ENCODE measurements around the gene TMEM131.

TMEM131 gene

DNA sequence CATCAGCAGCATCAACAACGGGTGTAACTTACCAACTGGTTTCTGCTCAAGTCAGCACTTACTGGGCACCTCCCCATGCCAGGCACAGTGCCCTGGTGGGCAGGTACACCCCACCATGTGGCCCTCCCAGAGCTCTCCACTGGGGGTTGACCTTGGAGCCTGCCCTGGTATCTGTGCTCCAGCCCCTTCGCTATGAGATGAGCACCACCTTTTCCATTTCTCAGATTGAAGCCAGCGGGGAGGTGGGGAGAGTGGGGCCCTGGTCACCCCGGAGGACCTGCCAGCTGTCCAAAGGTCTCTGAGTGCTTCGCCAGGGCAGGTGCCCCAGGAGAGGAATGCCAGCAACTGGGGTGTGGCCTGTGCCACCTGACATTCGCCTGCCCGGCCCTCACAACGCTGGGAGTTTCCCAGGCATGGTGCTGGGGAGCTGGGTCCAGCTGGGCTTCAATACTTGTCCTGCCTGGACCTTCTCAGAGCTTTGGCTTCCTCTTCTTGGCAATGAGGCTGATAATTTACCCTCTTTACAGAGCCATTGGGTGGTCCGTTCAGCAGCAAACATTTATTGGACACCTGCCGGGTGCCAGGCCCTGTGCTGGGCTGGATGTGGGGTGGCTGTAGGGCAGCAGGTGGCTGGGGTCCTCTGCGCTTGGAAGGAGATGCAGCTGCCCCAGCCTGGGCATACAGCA is 288.2 kb downstream of the TMEM131 start:
- no peak for DNase-seq (ENCODE audit: low read depth in 2 of 2)

DNA sequence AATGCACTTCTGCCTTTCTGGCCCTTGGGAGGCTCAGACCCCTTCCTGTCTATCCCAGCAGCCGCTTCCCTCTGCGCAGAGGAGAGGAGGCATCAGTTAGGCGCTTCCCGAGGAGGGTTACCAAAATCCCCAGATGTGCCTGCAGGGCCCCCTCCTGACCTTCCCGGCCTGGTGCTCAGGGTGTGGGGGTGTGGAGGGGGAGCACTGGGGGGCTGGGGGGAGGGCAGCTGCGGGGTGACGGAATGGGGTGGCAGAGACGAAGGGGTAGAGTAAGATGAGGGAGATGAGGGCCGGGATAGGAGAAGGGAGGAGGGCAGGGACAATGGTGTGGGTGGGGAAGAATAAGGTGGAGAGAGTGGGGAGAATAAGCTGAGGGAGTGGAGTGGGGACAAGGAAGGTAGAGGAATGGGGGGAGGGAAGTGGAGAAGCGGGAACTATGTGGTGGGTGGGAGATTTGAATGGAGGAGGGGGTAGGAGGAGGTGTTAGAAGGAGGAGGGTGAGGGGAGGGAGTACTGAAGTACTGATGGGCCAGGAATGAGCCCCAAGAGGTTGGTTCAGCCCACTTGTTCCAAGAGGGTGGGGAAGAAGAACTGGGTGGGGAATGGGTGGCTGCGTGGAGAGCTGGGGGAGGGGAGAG is 288.9 kb downstream of the TMEM131 start:
- no peak for DNase-seq (ENCODE audit: low read depth in 2 of 2)

Data from stimulated activated CD4-positive, alpha-beta T cell treated with anti-CD3 and anti-CD28 coated beads, Interleukin-1b, Interleukin-23, amount 100 ng/mL, for 1 hour (primary cell).